CD1c-positive myeloid dendritic cell (primary cell): ENCODE measurements around the gene PIK3CD.
"Not testable (repeated sequence)": the region's sequence is repeated elsewhere in the genome, so short reads cannot be mapped to it uniquely, and the experiment has no call there.

Source experiments
- DNase-seq: peaks from one replicate; pipeline ENCODE4 v3.0.0-alpha.2; 2016; ENCODE audit errors: extremely low spot score

PIK3CD gene

DNA sequence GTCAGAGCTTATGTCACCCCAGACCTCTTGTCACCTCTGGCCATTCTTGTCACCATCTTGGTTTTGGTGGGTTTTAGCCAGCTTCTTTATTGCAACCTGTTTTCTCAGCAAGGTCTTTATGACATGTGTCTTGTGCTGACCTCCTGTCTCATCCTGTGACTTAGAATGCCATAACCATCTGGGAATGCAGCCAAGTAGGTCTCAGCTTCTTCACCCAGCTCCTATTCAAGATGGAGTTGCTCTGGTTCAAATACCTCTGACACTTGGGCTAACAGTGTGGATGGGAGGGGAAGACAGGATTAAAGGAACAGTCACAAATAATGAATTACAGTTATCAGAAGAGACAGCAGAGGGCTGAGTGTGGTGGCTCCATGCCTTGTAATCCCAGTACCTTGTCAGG lies 30.5 kb upstream of the PIK3CD start:
- no peak for DNase-seq

- no peak for DNase-seq
Measured at GRCh38 chr1:9624081-9624480, 27.4 kb upstream of the PIK3CD start.

- not testable (repeated sequence) for DNase-seq
Measured at GRCh38 chr1:9625030-9625429, 26.5 kb upstream of the PIK3CD start.

DNA sequence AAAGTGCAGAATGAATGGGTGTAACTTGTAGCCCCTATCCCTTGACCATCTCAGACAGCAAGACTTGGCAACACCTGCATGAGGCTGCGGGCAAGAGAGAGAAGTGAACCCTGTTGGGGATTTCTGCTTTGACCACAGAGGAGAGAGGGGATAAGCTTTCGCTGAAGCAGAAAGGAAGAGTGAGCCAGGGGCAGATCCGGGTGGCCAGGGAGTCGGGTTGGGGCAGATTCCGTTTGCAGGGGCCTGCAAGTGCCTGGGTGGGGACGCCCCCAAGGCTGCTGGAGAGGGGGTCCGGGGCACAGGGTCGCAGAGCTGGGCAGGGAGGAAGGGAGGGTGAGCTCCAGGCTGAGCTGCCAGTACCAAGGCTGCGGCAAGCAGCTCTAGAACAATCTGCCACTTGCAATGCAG lies 25.3 kb upstream of the PIK3CD start:
- peak; percentile 15 for DNase-seq

DNA sequence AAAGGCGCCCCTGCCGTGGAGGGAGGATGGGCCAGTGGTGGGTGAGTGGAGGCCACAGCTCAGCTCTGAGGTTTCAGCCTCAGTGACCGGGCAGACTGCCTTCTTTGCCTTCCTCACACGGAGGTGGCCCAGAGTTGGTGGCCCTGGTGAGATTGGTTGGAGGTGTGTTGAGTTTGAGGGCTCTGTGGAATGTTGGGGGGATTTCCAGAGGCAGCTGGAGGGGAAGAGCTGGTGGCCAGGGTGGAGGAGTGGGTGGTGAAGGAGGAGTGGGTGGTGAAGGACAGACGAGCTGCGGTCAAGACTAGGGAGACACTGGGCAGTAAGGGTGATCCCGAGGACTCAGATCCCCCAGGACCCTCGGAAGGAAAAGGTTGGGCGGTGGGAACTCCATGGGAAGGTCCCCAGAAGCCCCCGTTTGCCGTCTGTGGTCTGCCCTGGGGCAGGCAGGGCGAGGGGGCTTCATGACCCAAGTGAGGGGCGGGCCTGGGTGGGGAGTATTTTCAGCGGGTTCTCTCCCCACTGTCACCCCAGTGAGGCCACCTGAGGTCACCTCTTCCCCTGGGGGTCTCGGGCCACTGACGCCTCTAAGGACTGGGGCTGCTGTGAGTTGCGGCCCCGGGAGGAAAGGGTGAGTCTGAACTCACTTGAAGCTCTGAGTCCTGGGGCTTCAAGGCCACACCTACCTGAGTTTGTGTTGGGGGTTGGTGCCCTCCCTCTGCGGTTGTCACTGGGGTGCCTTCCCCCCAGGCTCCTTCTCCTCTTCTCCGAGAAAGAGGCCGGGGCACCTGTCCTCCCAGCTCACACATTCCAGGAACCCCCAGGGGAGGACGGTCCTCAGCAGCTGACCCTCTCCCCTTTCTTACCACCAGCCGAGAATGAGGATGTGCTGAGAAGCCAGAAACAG lies 22.7 kb upstream of the PIK3CD start:
- peak; percentile 41 for DNase-seq

GRCh38 chr1:9629445-9630201 lies 21.9 kb upstream of the PIK3CD start:
- DNase-seq, result peak; percentile 92

GRCh38 chr1:9630331-9631111 lies 21.0 kb upstream of the PIK3CD start:
- DNase-seq, result no peak

GRCh38 chr1:9631613-9632012 lies 19.9 kb upstream of the PIK3CD start:
- DNase-seq, result no peak

DNA sequence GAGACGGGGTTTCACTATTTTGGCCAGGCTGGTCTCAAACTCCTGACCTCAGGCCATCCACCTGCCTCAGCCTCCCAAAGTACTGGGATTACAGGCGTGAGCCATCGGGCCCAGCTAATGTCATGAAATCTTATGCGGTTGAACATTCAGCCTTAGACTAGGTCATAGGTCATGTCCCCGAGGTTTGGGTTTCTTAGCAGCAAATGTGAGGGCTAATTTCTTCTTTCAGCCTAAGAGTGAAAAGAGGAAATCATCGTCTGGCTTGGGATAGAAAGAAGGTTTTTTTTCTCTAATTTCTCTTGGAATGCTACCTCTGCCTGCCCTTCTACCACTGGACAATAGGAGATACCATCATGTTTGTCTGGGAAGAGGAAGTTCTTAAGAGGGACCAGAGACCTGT lies 18.0 kb upstream of the PIK3CD start:
- peak; percentile 43 for DNase-seq

DNA sequence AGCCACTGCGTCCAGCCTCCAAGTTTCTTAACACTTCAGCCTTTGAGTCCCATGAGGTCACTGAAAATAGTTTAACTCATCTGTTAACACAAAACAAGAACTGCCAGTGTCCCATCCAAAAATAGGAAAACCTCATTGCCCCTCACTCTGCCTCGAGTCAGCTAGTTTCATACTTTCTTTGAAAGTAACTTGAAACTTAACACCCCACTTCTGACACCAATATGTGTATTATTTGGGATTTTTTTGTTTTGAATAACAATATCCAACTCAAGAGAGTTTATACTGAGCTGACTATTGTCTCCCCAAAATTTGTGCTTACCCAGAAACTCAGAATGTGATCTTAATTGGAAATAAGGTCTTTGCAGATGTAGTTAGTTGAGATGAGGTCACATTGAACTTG lies 16.9 kb upstream of the PIK3CD start:
- DNase-seq, result no peak

DNA sequence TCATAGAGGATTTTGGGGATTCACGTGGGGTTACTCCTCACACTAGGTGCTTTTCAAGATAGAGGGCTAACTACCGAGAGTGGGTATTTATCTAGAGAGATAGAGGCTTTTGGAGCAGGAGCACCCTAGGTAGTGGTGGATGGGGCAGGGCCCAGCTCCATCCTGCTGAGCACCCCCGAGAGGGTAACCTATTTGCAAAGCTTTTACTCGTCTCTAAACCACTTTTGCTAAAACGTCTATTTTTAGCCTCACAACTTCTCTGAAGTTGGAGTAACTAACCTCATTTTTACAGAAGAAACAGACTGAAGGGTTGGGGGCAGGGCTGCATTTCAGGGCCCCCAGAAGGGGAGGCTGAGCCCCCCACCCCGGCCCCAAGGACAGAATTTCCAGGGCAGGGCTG lies 12.3 kb upstream of the PIK3CD start:
- no peak for DNase-seq

DNA sequence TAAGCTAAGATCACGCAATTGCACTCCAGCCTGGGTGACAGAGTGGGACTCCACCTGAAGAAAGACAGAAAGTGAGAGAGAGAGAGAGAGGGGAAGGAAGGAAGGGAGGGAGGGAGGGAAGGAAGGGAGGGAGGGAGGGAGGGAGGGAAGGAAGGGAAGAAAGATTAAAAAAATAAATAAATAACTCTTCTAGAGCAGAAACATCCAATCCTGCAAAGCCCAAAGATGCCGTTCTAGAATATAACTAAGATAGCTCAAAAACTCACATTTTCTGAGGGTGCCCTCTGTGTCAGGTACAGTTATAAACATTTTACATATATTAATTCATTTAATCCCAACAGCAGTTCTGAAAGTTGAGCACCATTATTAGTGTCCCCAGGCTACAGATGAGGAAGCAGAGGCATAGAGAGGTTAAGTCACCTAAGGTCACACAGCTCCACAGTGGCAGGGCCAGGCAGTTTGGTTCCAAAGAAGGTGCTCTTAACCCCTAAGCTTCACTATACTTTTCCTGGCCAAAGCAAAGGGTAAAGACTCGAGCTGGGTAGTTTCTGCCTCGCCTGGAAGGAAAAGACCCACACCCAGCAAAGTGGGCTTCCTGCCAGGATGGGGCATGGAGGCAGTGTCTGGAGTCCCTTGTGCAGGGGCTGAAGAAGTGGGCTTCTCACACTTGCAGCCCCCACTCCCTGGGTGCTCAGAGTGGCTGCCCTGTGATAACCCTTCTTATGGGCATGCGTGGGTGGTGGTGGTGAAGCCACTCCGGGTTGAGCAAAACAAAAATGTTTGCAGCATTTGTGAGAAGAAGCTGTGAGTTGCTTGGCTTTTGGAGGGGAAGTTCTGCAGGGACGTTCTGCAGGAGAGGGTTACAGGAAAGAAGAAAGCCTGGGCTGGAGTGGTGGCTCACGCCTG lies 7.9 kb upstream of the PIK3CD start:
- peak; percentile 86 for DNase-seq

GRCh38 chr1:9646037-9646436 lies 5.5 kb upstream of the PIK3CD start:
- DNase-seq, result no peak

GRCh38 chr1:9648171-9648570 lies 3.4 kb upstream of the PIK3CD start:
- DNase-seq, result no peak

DNA sequence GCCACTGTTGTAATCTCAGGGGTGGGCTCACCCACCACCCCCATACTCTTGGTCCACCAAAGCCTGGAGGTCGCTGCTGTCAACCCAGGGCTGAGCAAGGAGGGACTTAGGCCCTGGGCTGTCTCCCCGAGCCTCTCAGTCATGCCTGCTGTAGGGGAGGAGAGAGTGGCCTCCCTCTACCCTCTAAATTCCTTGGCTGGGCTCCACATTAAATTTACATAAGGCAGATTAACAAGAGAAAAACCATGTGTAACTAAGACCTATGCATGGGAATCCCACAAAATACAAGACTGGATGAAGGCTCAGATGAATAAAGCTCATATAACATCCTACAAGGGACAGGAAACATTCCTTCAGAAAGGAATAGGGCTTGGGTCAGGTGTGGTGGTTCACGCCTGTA lies 1.8 kb upstream of the PIK3CD start:
- DNase-seq, result no peak

DNA sequence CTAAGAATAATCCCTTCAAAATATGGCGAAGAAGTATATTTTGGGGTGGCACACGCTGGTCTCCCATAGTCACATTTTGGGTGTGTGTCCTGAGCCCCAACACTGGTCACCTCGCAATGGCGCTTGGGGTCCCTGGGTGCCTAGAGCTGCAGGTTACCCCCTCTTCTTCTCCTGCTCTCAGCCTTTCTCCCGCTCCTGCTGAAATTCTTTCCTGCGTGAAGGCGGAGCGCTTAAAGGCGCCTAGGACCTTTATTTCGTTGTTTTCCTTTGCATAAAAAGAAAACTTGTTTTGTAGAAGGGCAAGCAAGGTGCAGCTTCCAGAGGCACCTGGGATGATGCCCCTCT lies 339 bp upstream of the PIK3CD start:
- no peak for DNase-seq

DNA sequence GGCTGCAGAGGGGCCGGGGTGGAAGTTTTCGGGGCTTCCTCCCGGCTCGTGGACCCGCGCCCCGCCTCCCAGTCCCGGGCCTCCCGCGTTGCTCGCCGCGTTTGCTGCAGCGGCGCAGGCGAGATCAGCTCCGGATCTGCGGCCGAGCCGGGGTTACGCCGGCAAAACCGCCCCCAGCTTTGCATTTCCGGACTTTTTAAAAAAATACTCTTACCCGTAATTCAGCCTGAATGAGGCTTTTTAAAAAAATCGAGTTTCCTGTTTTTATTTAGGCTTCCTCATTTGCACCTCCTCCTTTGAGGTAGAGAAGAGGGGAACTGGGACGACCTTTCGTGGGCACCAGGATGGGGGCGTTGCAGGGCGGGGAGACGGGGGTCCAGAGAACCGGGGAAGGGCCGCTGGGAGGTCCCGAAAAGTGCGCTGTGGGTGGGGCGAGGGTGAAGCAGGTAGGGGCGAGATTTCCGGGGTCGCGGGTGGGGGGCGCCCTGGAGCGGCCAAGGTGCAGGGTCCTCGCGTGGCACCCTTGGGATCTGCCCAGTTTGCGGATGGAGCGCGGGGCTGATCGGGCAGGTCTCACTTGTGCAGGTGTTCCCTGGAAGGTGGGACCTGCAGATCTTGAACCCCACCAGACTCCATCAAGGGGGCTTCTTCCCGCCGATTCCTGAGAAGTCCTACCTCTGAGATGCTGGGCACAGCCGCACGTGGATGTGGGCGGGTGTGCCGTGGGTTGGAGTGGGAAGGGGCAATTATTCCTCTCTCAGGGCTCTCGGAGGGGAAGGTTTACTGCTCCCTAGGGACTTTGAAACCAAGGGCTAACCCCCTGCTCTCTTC lies 1.1 kb downstream of the PIK3CD start:
- peak; percentile 97 for DNase-seq

DNA sequence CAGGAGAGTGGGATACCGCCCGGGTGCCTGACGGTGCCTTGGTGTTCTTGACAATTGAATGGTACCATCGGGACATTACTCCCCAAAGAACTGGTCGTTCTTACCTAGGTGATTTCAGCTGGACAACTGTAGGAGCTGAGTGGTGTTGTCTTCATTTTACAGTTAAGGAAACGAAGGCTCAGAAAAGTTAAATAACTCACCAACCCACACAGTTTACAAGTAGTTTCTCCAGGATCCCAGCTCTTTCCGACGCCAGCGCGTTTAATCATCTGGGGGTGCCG lies 1.6 kb downstream of the PIK3CD start:
- no peak for DNase-seq

DNA sequence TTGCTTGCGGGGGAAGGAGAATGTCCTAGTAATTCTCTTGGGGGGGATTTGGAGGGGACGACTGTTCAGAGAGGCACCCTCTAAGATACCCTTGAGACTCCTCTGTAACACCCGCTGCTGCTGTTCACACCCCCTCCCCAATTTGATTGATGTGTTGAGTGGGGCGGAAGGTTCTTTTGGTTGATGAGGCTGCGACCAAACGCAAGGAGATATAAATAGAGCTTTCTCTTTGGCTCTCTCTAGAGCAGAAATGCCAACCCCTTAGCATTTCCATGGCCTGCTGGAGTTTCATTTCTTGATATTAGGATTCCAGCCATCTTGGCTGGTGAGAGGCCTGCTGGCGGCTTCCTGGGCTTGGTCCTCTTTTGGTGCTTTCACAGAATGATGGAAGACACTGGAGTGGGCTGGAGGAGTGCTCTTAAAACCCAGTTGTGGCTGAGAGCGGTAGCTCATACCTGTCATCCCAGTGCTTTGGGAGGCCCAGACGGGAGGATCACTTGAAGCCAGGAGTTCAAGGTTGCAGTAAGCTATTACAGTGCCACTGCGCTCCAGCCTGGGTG lies 2.0 kb downstream of the PIK3CD start:
- peak; percentile 38 for DNase-seq
